Esophagus muscularis mucosa (tissue), 3 donors: ENCODE measurements around the gene SLC6A8.

ENCODE experiments used
- CTCF ChIP-seq, 3 experiments: fragments of 200-600 bp in 2 of 3; fragments of 450-650 bp in 1 of 3; sonication (generic) in 2 of 3; IDR thresholded peaks; one replicate each; pipeline ENCODE4 v1.5.1; 2017 to 2019; ENCODE audit warnings: antibody characterized with exemption in 3 of 3, mild to moderate bottlenecking in 2 of 3, moderate library complexity in 1 of 3
- POLR2A ChIP-seq: fragments of 450-650 bp; IDR thresholded peaks from one replicate; pipeline ENCODE4 v1.6.1; 2017; ENCODE audit warnings: antibody characterized with exemption, moderate library complexity, mild to moderate bottlenecking, low read depth
- POLR2AphosphoS5 ChIP-seq, 2 donors: sonication (generic); formaldehyde crosslinking; IDR thresholded peaks; one replicate each; pipeline ENCODE4 v1.6.1; 2017; ENCODE audit warnings: antibody characterized with exemption in 2 of 2

GRCh38 chrX:153643431-153644351, 44.0 kb upstream of the SLC6A8 start:
- TF ChIP-seq CTCF (IDR thresholded peaks at IDR 0.05) (peak in 1 of 3 experiments; percentile 18), POLR2AphosphoS5 (IDR thresholded peaks at IDR 0.05) (no peak), POLR2A (no peak)
